ENCODE data around the gene B4GALT4.
"Not testable (repeated sequence)": the region's sequence is repeated elsewhere in the genome, so short reads cannot be mapped to it uniquely, and the experiment has no call there.

The B4GALT4 gene, protein sequence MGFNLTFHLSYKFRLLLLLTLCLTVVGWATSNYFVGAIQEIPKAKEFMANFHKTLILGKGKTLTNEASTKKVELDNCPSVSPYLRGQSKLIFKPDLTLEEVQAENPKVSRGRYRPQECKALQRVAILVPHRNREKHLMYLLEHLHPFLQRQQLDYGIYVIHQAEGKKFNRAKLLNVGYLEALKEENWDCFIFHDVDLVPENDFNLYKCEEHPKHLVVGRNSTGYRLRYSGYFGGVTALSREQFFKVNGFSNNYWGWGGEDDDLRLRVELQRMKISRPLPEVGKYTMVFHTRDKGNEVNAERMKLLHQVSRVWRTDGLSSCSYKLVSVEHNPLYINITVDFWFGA

DNA sequence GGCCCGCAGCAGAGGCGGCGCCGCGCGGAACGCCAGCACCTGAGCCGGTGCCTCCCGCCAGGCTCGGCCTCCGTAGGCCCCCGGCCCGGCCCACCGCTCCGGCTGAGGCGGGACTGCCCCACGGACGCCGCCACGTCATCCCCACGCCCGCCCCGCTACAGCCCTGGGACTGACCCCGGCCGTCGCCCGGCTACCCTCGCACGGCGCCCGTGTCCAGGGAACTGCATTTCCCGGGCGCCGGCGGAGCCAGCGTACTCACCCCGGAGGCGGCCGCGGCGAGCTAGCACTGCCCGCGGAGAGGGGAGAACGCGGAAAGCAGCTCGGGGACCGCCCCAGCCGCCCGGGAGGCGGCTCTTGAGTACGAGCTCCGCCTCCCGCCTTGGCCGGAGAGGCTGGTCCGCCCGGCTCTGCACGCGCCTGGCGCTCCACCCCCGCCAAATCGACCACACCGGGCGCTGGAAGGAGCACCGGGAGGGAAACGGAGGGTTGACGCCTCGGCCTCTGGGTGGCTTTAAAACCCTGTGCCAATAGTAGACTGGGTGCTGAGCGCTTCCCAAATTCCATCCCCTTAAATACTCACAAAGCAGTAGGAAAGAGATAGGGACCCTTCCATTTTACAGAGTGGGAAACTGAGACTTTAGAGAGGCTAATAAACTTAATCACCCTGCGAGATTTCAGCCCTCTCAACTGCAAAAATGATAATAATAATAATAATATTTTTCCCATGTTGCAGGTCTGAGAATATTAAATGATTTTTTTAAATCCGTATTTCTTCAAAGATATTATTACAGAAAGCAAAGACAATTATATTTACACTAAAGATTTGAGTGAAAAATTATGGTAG is at the start of gene B4GALT4:
Gene B4GALT4 (minus strand): TSS at position 288 of the 844 bp plus-strand sequence. CDS start 10,779 bp downstream, outside the sequence.
- DNase-seq (ENCODE audit: low spot score), result peak; percentile 79

DNA sequence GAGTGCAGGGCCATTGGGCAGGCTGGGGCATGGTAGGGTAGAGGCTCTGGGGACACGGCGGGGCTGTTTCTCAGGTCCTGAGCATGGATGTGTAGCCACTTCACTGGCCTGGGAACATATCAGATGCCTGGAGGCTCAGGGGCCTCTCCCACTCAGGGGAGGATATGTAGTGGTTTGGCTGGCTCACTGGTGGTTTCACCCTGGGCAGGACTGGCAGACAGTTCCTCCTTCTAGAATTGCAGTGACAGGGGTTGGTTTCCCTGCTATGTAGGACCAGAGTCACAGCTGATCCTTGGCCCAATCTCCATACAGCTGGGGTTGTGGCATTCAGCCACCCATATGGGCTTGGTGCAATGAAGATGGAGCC is 48.7 kb upstream of the B4GALT4 start:
- no peak for DNase-seq (ENCODE audit: low spot score)

DNA sequence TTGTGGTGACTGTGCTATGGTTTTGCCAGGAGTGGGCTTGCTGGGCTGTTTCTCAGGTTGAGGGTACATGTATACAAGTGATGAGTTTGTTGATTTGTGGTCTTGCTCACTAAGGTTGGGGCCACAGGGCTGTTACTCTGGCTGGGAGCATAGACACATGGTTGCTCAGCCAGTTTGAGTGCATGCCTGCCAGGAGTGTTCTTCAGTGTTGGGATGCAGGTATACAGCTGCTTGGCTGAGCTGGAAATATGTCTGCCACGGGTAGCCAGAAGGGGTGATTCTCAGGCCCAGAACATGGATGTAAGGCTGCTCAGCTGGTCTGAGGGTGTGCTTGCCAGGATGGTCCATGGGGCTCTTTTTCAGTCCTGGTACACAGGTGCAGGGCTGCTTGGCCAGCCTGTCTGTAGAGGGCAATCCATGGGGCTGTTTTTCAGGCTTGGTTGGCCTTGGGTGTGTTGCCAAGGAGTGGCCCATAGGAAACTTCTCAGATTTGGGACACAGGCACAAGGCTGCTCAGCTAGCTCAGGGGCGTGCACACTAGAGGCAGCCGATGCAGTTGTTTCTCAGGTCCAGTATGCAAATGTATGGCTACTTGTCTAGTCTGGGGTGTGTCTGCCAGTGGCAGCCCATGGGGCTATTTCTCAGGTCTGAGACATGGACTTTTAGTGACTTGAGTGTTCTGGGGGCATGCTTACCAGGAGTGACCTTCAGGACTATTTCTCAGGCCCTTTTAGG is 48.2 kb upstream of the B4GALT4 start:
- DNase-seq (ENCODE audit: low spot score), result no peak

DNA sequence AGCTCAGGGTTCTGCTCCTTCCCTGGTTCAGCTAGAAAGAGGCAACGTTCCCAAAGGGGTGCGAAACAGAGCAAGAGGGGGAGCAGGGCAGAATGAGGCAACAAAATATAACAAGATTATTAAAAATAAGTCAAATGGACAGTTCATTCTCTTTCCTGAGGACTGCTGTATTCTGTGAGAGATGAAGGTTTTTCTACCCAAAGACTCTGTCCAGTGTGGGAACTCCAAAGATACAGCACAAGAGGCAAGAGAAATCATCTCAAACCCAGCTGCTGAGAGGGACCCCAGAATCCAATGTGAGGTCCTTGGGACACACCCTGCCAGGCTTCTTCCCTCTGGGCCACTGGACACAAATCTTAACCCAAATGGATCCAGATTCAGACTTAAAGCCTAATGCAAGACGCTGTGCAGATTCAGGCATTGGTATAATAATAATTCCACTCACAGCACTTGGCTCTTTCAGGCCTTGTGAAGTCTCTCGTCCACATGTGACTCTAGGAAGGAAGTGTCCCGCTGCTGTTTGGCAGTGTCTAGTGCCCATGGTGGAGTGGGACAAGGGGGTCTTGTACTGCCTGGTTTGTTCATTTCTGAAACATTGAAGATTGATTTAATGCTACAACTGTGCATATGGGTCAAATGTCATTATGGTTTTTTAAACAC is 39.0 kb upstream of the B4GALT4 start:
- no peak for DNase-seq (ENCODE audit: low spot score)

DNA sequence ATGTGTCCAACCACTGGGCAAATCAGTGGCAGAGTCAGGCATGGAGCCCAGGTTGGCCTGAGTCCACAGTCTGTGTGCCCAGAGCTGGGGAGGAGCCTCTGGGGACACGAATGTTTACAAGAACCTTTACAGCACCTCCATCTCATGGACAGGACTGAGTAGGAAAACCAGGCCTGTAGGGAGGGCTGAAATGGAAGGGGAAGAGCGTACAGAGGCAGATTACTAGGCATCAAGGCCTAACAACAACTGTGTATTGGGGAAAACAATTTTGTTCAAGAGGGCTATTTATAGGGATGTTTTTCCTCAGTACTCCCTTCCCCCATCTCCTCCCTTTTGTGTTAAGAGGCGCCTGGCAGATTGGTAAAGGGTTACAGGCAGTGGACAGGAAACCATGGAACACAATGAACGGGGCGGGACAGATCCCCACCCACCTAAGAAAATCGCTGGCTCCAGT is 38.5 kb upstream of the B4GALT4 start:
- no peak for DNase-seq (ENCODE audit: low spot score)

DNA sequence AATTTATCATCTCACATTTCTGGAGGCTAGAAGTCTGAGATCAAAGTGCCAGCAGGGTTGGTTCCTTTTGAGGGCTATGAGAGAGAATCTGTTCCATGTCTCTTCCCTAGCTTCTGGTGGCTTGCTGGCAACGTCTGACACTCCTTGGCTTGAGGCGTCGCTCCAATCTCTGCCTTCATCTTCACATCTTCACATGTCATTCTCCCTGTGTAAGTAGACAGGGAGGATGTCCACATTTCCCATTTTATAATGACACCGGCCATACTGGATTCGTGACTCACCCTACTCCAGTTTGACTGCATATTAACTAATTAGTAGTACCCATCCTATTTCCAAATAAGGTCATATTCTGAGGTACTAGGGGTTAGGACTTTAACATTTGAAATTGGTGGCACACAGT is 36.0 kb upstream of the B4GALT4 start:
- DNase-seq (ENCODE audit: low spot score), result no peak

DNA sequence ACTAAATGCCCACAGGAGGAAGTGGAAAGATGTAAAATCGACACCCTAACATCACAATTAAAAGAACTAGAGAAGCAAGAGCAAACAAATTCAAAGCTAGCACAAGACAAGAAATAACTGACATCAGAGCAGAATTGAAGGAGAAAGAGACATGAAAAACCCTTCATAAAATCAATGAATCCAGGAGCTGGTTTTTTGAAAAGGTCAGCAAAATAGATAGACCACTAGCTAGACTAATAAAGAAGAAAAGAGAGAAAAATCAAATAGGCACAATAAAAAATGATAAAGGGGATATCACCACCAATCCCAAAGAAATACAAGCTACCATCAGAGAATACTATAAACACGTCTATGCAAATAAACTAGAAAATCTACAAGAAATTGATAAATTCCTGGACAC is 29.5 kb upstream of the B4GALT4 start:
- not testable (repeated sequence) for DNase-seq (ENCODE audit: low spot score)

DNA sequence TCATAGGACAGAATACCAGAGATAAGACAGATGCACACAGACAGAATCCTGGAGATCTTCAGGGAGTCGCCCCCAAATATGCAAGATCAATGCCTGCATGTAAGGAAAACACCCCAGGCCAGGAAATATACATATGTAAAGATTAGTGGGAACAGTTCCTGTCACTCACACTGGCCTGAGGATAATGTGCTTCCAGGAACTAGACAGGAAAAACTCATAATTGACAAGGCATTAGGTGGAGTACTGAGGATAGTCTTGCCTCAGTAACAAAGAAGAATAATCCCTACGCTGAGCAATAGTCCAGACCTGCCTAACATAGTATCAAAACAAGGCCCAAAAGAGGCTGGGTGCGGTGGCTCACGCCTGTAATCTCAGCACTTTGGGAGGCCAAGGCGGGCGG is 20.4 kb upstream of the B4GALT4 start:
- DNase-seq (ENCODE audit: low spot score), result no peak

DNA sequence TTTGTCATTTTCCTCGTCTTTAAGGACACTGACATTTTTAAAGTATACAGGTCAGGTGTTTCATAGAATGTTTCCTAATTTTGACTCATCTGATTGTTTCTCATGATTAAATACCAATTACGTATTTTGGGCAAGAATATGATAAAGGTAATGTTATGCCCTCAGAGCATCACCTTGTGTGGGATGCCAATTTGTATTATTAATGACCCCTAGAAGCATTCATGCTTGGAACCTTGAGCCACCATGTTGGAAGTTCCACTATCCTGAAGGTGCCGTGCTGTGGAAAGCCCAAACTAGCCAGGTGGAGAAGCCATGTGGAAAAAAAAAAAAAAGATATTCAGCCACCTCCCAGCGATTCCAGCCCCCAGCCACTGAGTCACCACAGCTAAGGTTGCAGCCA is 19.1 kb upstream of the B4GALT4 start:
- DNase-seq (ENCODE audit: low spot score), result no peak

DNA sequence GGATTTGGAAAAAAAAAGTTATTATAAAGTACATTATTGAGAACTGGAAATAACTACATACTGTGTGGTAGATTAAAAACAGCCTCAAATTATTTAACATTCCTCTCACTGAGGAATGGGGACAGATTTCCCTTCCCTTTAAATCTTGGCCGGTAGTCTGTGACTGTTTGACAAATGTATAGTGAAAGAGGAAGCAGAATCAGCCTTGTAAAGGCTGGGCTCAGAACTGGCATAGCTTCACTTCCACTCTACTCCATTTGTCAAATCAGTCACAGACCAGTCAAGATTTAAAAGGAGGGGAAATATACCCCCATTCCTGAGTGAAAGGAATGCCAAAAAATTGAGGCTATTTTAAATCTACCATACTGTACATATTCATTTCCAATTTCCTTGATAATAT is 18.2 kb upstream of the B4GALT4 start:
- no peak for DNase-seq (ENCODE audit: low spot score)

DNA sequence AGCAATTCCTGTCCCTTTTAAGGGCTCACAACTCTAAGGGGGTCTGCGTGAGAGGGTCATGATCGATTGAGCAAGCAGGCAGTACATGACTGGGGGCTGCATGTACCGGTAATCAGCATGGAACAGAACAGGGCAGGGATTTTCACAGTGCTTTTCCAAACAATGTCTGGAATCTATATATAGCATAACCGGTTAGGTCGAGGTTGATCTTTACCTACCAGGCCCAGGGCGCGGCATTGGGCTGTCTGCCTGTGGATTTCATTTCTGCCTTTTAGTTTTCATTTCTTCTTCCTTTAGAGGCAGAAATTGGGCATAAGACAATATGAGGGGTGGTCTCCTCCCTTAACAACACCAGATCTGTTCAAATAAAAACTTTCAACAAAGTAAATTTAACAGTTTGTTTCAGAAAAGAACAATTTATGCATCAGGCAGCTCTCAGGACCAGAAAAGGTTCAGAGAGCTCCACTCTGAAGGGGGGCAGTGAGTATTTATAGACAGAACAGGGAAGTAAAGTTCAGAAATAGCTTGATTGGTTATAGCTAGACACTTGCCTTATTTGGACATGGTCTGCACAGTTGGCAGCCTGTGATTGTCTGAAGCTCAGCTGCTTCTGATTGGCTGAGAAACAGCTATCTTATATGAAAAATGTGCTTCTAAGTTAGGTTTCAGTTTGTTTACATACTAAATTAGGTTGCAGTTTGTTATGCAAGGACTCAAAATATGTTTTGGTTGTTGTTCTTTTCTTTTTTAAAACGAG is 17.2 kb upstream of the B4GALT4 start:
- no peak for DNase-seq (ENCODE audit: low spot score)

DNA sequence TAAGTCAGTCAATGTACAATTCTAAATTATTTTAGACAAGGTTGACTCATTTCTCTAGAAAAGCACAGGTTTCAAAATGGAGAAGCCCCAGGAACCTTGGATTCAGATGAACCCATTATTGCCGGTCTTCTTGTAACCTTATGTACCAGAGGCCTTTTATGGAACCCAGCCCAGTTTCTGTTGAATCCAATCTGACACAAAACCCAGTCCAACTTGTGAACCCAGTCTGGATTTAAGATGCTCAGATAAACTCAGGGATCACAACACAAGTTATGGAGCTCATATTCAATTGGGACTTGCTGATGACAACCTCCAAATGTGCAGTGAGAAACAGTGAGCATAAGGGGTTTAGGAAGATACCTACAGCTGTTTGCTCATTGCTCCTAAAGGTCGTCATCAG is 16.4 kb upstream of the B4GALT4 start:
- no peak for DNase-seq (ENCODE audit: low spot score)

DNA sequence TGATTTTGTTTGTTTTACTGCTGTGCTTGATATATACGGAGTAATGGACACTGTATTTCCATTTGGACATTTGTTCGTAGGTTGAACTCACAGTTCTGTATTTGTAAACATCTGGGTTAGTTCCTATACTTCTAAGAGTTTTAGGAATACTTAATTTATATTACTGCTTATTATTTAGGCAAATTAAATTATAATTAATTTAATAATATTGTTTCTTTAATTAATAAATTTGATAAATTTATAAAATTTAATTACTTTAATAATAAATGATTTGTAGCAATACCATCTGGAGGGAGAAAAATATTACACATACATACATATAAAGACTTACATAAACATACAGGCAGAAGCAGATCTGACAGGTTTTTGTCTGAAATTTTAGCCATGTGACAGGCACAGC is 14.5 kb upstream of the B4GALT4 start:
- no peak for DNase-seq (ENCODE audit: low spot score)

DNA sequence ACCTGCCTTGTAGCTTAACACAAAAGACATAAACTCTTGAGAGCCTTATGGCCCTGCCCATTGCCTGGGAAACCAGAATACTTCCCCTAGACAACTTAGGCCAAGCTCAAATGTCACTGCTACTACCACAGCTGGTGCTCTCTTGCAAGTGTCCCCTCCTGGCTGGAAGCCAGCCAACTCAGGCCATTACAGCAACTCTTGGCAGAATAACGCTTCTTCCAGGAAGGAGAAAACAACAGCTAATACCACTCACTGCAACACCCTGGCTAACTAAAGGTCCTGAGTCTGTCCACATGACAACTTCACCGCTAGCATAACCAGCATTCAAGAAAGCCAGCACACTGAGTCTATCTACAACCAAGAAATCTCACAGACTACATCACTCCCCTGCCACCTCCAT is 5.1 kb upstream of the B4GALT4 start:
- DNase-seq (ENCODE audit: low spot score), result no peak

DNA sequence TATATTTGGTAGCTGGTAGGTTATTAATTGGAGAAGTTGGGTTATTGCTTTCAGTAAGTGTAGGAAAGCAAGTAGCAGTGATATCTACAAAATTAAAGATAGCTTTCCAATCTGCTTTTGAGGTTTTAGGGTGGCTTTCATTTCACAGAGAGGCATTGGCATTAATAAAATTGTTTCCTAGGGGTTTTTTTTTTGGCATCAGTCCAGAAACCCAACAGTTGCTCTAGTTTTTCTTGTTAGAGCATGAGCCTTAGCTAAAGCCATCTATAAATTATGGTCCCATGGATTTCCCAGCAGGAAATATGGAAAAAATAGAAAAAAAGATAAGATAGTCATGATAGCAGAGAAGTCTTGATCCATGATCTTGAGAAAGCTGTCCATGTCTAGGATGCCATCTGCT is 3.0 kb upstream of the B4GALT4 start:
- DNase-seq (ENCODE audit: low spot score), result no peak

DNA sequence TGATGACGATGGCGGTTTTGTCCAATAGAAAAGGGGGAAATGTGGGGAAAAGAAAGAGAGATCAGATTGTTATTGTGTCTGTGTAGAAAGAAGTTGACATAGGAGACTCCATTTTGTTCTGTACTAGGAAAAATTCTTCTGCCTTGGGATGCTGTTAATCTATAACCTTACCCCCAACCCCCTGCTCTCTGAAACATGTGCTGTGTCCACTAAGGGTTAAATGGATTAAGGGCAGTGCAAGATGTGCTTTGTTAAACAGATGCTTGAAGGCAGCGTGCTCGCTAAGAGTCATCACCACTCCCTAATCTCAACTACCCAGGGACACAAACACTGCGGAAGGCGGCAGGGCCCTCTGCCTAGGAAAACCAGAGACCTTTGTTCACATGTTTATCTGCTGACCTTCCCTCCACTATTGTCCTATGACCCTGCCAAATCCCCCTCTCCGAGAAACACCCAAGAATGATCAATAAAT is 2.4 kb upstream of the B4GALT4 start:
- not testable (repeated sequence) for DNase-seq (ENCODE audit: low spot score)

DNA sequence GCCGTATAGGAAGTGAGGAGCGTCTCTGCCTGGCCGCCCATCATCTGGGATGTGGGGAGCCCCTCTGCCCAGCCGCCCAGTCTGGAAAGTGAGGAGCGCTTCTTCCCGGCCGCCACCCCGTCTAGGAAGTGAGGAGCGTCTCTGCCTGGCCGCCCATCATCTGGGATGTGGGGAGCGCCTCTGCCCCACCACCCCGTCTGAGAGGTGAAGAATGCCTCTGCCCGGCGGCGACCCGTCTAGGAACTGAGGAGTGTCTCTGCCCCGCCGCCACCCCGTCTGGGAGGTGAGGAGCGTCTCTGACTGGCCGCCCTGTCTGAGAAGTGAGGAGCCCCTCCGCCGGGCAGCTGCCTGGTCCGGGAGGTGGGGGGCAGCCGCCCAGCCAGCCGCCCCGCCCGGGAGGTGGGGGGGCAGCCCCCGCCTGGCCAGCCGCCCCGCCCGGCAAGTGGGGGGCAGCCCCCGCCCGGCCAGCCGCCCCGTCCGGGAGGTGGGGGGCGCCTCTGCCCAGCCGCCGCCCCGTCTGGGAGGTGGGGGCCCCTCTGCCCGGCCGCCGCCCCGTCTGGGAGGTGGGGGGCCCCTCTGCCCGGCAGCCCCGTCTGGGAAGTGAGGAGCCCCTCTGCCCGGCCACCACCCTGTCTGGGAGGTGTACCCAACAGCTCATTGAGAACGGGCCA is 1.8 kb upstream of the B4GALT4 start:
- DNase-seq (ENCODE audit: low spot score), result not testable (repeated sequence)

DNA sequence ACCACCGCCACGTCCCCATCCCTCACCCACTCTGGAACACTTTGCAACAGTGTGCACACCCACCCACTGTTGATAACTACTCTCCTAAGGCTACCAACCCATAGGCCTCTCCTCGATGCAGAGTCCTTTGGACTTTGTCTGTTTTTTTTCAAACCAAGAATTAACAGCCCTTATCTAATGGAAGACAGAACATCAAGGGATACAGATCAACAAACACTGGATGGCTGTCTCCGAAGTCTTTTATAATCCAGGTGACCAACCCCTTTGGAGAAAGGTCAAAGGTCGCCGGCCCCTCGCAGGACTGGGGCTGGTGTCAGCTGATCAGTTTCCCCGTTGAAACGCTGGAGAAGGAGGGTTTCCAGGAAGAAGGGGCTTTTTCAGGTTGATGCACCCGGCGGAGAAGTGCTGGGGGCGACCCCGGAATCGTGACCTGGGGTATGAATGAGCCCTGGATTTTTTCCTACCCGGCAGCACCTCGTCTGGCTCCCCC is 532 bp downstream of the B4GALT4 start:
- DNase-seq (ENCODE audit: low spot score), result peak; percentile 29

DNA sequence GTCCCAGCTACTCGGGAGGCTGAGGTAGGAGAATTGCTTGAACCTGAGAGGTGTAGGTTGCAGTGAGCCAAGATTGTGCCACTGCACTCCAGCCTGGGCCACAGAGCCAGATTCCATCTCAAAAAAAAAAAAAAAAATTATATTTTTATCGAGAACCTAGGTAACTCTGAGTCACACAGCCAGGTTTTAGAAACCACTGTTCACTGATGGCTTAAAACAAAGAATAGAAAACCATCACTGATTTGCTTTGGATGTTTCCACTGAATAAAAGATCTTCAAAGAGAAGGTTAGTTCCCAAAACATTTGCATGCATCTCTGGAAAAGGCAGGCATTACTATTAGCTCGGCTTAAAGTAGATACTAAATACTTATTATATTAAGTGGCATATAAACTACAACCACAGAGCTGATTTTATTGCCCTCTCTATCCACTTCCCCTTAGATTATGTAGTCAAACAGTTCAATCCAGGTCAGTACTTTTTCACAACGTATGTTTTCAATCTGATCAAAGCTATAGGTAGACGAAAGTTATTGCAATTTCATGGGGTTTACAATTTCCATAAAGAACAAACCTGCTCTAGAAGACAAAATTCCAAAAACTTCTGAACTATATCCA is 1.4 kb downstream of the B4GALT4 start:
- DNase-seq (ENCODE audit: low spot score), result no peak

DNA sequence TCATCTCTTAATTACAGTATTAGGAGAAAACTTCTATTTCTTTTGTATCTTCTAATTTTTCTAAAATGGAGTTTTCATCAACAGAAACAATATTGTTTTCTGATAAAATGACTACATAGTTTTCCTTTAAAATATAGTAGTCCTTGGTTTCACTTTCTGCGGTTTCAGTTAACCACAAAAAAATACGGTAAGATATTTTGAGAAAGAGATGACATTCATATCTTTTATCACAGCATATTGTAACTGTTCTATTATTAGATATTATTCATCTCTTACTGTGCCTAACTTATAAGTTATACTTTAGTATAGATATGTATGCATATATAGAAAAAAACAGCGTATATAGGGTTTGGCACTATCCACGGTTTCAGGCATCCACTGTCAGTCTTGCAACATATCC is 2.3 kb downstream of the B4GALT4 start:
- DNase-seq (ENCODE audit: low spot score), result no peak

All from HuH-7.5 (cell line).